ENCODE data around the gene SPAG16. TPM values are rescaled to one million over a fixed set of nuclear protein-coding genes. Genes with fewer than 3 reads are reported as not detected.

Gene SPAG16
- total RNA-seq, 2 donors from 2014 or later = 5.3 to 6.6 TPM

DNA sequence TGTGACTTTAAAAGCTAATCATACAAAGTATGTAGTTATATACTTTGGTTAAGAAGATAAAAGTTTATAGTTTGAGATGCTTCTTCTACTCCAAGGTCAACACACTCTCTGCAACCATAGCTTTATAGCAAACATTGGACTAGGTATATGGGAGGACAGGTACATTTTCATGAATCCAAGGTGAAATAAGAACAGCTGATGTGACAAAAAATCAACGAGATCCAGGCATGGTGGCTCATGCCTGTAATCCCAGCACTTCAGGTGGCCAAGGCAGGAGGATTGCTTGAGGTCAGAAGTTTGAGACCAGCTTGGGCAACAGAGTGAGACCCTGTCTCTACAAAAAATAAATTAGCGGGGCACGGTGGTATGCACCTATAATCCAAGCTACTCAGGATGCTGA lies 963.3 kb downstream of the SPAG16 start:
- DNase-seq (ENCODE audit: low spot score) = no peak
- Mint-ChIP-seq H3K27ac (no peak overlapping the region), H3K9me3 (peaks cover 8% of the 10 kb centered on the region), H3K4me1 (ENCODE audit: low read depth in 2 of 2) (no peaks in the 10 kb centered on the region), H3K27me3 (no peaks in the 10 kb centered on the region), H3K4me3 (no peak overlapping the region), H3K36me3 (no peaks in the 10 kb centered on the region)
- no peak for ATAC-seq

DNA sequence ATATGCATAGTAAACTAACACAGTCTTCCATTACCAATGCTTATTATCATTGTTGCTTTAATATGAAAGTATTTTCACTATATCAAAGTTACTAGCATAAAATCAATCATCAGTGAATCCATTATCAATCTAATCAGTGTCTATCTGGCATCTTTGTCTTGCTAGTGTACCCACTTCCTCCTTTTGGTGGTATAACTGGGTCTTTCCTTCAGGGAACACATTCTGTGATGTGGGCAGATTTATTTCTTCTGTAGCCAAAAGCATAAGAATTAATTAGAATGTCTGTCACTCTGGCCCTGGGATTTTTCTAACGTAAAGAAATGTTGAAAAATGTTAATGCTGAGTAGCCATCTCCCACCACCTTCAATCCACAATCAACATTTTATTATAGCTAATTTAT lies 970.8 kb downstream of the SPAG16 start:
- peaks cover 5% of the 10 kb centered on the region for H3K36me3 Mint-ChIP-seq

DNA sequence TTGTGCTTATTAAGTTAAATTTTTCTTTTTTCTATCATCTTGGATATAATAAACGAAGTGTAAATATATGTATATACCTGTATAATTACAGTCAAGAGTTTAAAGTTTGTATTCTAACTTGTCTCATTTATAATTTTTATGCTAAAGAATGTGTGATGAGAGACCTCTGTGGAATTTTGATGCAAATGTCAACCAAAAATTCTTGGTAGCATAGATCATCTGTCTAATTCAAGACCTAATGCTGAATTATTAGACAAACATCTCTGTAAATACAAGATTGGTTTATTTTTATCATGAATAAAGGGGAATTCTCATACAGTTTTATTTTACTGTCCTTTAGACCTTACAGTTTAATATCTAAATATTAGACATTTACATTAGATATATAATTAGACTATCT lies 977.4 kb downstream of the SPAG16 start:
- no peak for ATAC-seq
- Mint-ChIP-seq H3K4me3 (no peak overlapping the region), H3K4me1 (ENCODE audit: low read depth in 2 of 2) (no peaks in the 10 kb centered on the region), H3K9me3 (peaks cover 11% of the 10 kb centered on the region), H3K36me3 (peaks cover 5% of the 10 kb centered on the region), H3K27ac (no peak overlapping the region), H3K27me3 (no peaks in the 10 kb centered on the region)
- no peak for DNase-seq (ENCODE audit: low spot score)

More for the DNA sequence above, 970.8 kb downstream of the SPAG16 start:
- H3K4me1 Mint-ChIP-seq (ENCODE audit: low read depth in 2 of 2) = no peaks in the 10 kb centered on the region
- H3K27ac Mint-ChIP-seq = no peak overlapping the region
- no peak overlapping the region for H3K4me3 Mint-ChIP-seq
- DNase-seq (ENCODE audit: low spot score) (no peak), ATAC-seq (no peak)
- H3K9me3 Mint-ChIP-seq = peaks cover 16% of the 10 kb centered on the region
- no peaks in the 10 kb centered on the region for H3K27me3 Mint-ChIP-seq

DNA sequence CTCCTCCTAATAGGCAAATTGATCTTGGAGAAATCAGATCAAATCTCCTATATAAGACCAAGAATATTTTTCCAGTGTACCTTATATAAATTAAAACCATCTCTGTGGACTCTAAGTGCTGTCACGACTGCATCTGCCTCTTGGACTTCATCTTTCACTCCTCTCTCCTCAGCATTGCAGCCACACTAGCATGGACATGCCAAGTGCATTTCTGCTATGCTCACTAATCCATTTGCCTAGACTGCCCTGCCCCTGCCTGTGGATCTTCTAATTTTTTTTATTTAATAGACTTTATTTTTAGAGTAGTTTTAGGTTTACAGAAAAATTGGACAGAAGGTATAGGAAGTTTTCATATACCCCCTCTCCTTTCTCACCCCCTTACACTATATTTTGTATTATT lies 979.9 kb downstream of the SPAG16 start:
- no peak overlapping the region for H3K4me3 Mint-ChIP-seq
- H3K9me3 Mint-ChIP-seq = peaks cover 7% of the 10 kb centered on the region
- H3K27me3 Mint-ChIP-seq = no peaks in the 10 kb centered on the region
- no peak for DNase-seq (ENCODE audit: low spot score)
- peaks cover 5% of the 10 kb centered on the region for H3K36me3 Mint-ChIP-seq
- no peak overlapping the region for H3K27ac Mint-ChIP-seq
- H3K4me1 Mint-ChIP-seq (ENCODE audit: low read depth in 2 of 2) = no peaks in the 10 kb centered on the region
- no peak for ATAC-seq

DNA sequence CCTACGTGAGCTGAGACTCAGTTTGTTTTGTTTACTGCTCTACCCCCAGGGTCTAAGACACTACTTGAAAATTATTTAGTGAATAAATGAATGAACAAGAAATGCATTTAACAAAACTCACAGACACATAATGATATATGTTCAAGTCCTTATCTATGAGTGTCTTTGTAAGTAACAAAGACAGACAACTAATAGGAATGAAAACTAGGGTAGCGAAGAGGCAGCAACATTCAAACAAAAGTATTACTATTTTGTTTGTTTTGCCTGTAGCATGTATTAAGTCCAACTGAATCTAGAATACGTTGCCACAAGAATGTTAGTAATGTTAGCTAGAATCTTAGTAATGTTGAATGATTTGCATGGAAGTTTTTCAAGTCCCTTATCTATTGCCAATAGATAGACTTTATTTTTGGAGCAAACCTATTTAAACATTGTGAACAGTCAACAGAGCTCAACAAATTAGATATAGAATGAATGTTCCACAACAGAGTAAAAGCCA lies 981.8 kb downstream of the SPAG16 start:
- no peaks in the 10 kb centered on the region for H3K36me3 Mint-ChIP-seq
- no peaks in the 10 kb centered on the region for H3K27me3 Mint-ChIP-seq
- H3K4me3 Mint-ChIP-seq = no peak overlapping the region

DNA sequence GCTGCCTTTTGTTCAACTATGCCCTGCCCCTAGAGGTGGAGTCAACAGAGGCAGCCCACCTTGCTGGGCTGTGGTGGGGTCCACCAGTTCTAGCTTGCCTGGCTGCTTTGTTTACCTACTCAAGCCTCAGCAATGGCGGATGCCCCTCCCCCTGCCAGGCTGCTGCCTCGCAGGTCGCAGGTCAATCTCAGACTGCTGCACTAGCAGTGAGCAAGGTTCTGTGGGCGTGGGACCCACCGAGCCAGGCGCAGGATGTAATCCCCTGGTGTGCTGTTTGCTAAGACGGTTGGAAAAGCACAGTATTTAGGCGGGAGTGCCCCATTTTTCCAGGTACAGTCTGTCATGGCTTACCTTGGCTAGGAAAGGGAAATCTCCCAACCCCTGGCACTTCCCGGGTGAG lies 993.6 kb downstream of the SPAG16 start:
- H3K27me3 Mint-ChIP-seq = no peaks in the 10 kb centered on the region
- H3K4me3 Mint-ChIP-seq = no peak overlapping the region
- H3K36me3 Mint-ChIP-seq = peaks cover 15% of the 10 kb centered on the region
- no peak overlapping the region for H3K27ac Mint-ChIP-seq
- no peak for ATAC-seq
- H3K9me3 Mint-ChIP-seq = peaks cover 33% of the 10 kb centered on the region
- H3K4me1 Mint-ChIP-seq (ENCODE audit: low read depth in 2 of 2) = no peaks in the 10 kb centered on the region
- no peak for DNase-seq (ENCODE audit: low spot score)

More for the DNA sequence above, 981.8 kb downstream of the SPAG16 start:
- ATAC-seq = no peak
- H3K4me1 Mint-ChIP-seq (ENCODE audit: low read depth in 2 of 2) = no peaks in the 10 kb centered on the region
- H3K9me3 Mint-ChIP-seq = no peaks in the 10 kb centered on the region
- no peak overlapping the region for H3K27ac Mint-ChIP-seq
- no peak for DNase-seq (ENCODE audit: low spot score)

DNA sequence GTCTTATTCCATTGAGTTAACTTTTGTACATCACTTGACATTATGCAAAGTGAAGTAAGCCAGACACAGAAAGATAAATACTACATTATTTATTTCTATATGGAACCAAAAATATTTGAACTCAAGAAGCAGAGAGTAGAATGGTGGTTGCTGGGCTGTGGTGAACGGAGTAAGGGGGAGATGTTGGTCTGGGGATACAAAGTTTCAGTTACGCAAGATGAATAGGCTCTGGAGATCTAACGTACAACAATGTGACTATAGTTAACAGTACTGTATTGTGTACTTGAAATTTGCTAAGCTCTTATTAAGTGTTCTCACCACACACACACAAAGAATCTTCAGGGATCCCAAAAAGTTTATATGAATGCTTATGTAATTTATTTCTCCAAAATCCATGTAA lies 1001.7 kb downstream of the SPAG16 start:
- no peak for ATAC-seq

DNA sequence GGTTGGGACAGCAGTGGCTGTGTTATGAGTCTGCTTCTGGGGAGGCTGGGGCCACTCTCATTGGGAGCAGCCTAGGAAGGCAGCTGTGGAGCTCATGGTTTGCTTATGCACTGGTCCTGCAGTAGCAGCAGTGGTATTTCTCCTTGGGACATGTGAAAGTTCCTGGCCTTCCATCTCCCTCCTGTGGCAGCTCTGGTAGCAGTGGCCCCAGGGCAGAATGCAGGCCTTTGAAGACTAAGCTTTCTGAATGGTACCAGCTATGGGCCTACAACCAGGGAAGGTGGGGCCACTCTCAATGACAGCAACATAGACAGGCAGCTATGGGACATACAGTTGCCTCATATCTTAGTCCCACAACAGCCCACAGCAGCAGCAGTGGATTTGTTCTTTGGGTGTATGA lies 1009.3 kb downstream of the SPAG16 start:
- H3K4me3 Mint-ChIP-seq = no peak overlapping the region
- DNase-seq (ENCODE audit: low spot score) (no peak), ATAC-seq (no peak)
- no peaks in the 10 kb centered on the region for H3K27me3 Mint-ChIP-seq
- H3K4me1 Mint-ChIP-seq (ENCODE audit: low read depth in 2 of 2) = no peaks in the 10 kb centered on the region
- no peak overlapping the region for H3K27ac Mint-ChIP-seq
- peaks cover 13% of the 10 kb centered on the region for H3K36me3 Mint-ChIP-seq
- H3K9me3 Mint-ChIP-seq = peaks cover 17% of the 10 kb centered on the region

More for the DNA sequence above, 1001.7 kb downstream of the SPAG16 start:
- Mint-ChIP-seq H3K4me1 (ENCODE audit: low read depth in 2 of 2) (no peaks in the 10 kb centered on the region), H3K4me3 (no peak overlapping the region), H3K9me3 (peaks cover 9% of the 10 kb centered on the region), H3K36me3 (peaks cover 8% of the 10 kb centered on the region), H3K27ac (no peak overlapping the region), H3K27me3 (no peaks in the 10 kb centered on the region)
- no peak for DNase-seq (ENCODE audit: low spot score)

DNA sequence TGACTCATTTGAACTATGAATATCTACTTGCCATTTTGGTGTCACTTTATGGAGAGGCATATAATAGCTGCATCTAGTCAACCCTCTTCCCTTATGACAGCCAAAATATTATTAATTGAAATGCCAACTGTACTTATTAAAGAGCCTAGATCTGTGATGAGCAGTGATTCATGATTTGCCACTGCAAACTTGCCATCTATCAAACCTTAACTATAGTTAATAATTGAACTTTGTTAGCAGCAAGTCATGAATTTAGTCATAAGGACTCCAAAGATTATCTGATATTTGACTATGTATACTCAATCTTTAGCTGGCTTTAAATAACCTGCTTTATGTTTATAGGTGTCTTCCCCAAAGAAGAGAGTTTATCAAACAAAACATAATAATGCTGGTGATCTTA lies 1010.2 kb downstream of the SPAG16 start:
- no peak for DNase-seq (ENCODE audit: low spot score)
- H3K4me1 Mint-ChIP-seq (ENCODE audit: low read depth in 2 of 2) = no peaks in the 10 kb centered on the region
- H3K27ac Mint-ChIP-seq = no peak overlapping the region
- H3K9me3 Mint-ChIP-seq = peaks cover 17% of the 10 kb centered on the region
- ATAC-seq = no peak
- H3K27me3 Mint-ChIP-seq = no peaks in the 10 kb centered on the region
- H3K4me3 Mint-ChIP-seq = no peak overlapping the region
- peaks cover 13% of the 10 kb centered on the region for H3K36me3 Mint-ChIP-seq

DNA sequence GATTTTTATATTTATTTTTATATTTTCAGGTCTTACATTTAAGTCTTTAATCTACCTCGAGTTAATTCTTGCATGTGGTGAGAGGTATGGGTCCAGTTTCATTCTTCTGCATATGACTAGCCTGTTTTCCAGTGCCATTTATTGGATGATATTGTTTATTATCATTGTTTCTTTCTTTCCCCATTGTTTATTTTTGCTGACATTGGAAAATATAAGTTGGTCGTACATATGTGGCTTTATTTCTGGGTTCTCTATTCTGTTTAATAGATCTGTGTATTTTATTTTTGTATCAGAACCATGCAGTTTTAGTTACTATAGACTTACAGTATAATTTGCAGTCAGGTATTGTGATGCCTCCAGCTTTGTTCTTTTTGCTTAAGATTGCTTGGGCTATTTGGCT lies 1013.2 kb downstream of the SPAG16 start:
- no peak overlapping the region for H3K27ac Mint-ChIP-seq
- ATAC-seq (no peak), DNase-seq (ENCODE audit: low spot score) (no peak)
- no peaks in the 10 kb centered on the region for H3K4me1 Mint-ChIP-seq (ENCODE audit: low read depth in 2 of 2)
- H3K27me3 Mint-ChIP-seq = no peaks in the 10 kb centered on the region
- H3K4me3 Mint-ChIP-seq = no peak overlapping the region
- peaks cover 9% of the 10 kb centered on the region for H3K9me3 Mint-ChIP-seq
- no peaks in the 10 kb centered on the region for H3K36me3 Mint-ChIP-seq

DNA sequence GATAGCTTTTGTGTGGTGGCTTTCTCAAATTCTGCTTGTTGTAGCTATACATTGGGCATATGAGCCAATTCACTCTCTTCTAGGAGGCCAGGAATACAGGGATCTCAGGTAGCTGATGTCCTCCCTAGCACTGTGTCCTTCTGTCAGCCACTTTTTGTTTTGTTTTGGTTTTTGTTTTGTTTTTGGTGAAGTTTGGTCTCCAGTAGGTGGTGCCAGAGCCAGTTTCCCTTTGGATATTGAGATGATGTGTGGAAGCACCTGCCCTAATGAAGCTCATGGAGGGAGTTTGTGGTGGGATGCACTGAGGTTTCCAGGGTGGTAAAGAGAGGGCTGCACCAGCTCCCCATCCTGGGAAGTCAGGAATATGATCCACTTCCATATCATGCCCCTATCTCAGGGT lies 1026.1 kb downstream of the SPAG16 start:
- Mint-ChIP-seq H3K27ac (no peak overlapping the region), H3K4me1 (ENCODE audit: low read depth in 2 of 2) (no peaks in the 10 kb centered on the region), H3K36me3 (peaks cover 10% of the 10 kb centered on the region), H3K4me3 (no peak overlapping the region), H3K9me3 (peaks cover 26% of the 10 kb centered on the region), H3K27me3 (no peaks in the 10 kb centered on the region)
- no peak for DNase-seq (ENCODE audit: low spot score)
- no peak for ATAC-seq

DNA sequence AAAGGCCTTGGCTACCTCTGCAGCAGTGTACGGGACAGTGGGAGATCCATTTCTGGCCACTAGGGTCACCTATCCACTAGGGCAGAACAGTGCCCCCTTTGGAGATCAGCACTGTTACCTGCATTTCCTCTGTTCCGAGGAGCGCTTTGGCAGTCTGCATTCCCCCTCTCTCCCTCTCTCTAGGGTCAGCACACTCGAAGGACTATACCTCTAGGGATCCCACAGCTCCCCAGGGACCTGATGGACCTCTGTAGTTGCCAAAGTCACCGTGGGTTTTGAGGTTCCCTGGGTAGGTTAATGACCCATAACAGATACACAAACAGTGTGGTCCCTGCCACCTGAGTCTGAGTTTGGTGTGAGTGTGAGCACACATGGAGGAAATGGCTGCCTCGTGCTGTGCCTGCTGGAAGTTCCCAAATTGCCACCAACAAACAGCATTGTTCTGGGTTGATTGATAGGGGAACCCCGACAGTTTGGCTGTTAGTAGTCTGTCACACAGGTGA lies 1026.8 kb downstream of the SPAG16 start:
- no peak for DNase-seq (ENCODE audit: low spot score)
- Mint-ChIP-seq H3K9me3 (peaks cover 23% of the 10 kb centered on the region), H3K27ac (no peak overlapping the region), H3K36me3 (peaks cover 10% of the 10 kb centered on the region), H3K4me1 (ENCODE audit: low read depth in 2 of 2) (no peaks in the 10 kb centered on the region), H3K27me3 (no peaks in the 10 kb centered on the region), H3K4me3 (no peak overlapping the region)
- peak in 1 of 2 donors; percentile 20 for ATAC-seq

DNA sequence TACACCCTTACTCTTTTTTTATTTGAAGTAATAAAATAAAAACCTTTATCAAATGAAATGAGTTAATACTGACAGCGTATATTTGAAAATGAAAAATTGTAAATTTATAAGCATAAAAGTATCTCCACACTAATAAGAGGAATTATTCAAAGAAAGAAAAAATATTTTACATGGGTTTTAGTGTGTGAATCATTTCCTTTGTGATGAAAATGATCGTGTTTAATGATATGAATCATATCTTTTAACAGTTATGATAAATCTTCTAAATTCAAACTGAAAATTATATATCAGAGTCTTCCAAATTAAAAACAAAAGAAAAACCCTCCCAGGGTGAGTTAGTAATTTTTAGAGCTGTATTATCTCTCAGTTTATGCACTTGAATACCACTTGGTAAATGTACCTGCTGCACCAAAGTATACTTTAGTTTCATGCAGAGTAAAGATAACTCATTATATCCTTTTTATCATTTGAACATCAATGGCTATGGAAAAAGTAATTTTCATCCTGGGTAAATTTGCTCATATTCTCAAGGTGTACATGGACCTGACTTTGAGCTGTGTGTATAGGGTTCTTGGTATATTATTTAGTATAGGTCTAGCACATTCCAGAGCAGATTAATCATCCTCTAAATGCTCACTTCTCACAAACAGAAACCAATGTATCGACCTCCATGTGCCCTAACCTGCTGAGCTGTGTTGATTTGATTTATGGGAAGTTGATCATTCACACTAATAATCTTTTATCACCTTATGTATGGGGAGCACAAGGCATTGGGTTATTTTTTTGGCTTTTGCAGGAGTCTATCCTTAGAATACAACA lies 1027.9 kb downstream of the SPAG16 start:
- ATAC-seq = no peak
- no peaks in the 10 kb centered on the region for H3K27me3 Mint-ChIP-seq
- no peaks in the 10 kb centered on the region for H3K4me1 Mint-ChIP-seq (ENCODE audit: low read depth in 2 of 2)
- H3K27ac Mint-ChIP-seq = no peak overlapping the region
- DNase-seq (ENCODE audit: low spot score) = no peak
- H3K36me3 Mint-ChIP-seq = peaks cover 4% of the 10 kb centered on the region
- H3K4me3 Mint-ChIP-seq = no peak overlapping the region
- peaks cover 18% of the 10 kb centered on the region for H3K9me3 Mint-ChIP-seq

DNA sequence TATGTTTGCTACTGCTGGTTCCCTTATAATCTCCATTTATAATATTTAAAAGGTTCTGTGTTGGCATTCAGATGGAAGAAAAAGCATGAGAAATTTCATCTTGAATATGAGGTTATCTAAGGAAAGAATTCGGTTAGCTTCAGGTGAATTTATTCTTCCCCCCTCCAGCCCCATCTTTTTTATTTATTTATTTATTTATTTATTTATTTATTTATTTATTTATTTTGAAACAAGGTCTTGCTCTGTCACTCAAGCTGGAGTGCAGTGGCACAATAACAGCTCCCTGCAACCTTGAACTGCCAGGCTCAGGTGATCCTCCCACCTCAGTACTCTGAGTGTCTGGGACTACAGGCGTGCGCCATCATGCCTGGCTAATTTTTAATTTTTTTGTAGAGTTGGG lies 1031.1 kb downstream of the SPAG16 start:
- no peak overlapping the region for H3K27ac Mint-ChIP-seq
- no peaks in the 10 kb centered on the region for H3K27me3 Mint-ChIP-seq
- H3K36me3 Mint-ChIP-seq = peaks cover 4% of the 10 kb centered on the region
- H3K4me3 Mint-ChIP-seq = no peak overlapping the region
- H3K4me1 Mint-ChIP-seq (ENCODE audit: low read depth in 2 of 2) = no peaks in the 10 kb centered on the region
- H3K9me3 Mint-ChIP-seq = peaks cover 3% of the 10 kb centered on the region
- DNase-seq (ENCODE audit: low spot score) (no peak), ATAC-seq (no peak)
